A549 (cell line): ENCODE results near the gene MPZL2. TPM values are rescaled to one million over a fixed set of nuclear protein-coding genes. Genes with fewer than 3 reads are reported as not detected.

Experiments used
- ATAC-seq, 2 experiments: fragments of 200-7000 bp in 1 of 2; fragments of >200 bp in 1 of 2; cut with Nextera tagmentation in 1 of 2; cut with Tn5 transposase in 1 of 2; 3 replicates each; pipeline versions ENCODE4 v1.8.0 to v1.9.1; 2018 to 2020; ENCODE audit warnings: mild to moderate bottlenecking in 1 of 2, moderate library complexity in 1 of 2
- CTCF ChIA-PET: fragments of 300-600 bp; sonication (Branson Sonifier 250); formaldehyde crosslinking; extraction: SDS; loops from one replicate; lab custom pipeline; 2021; ENCODE audit warnings: antibody characterized with exemption, inconsistent platforms; lab: Yijun Ruan, JAX
- POLR2A ChIA-PET: fragments of 350-600 bp; formaldehyde crosslinking; extraction: SDS; loops from one replicate; lab custom pipeline; 2021; ENCODE audit warnings: antibody characterized with exemption, inconsistent platforms; lab: Yijun Ruan, JAX
- DNase-seq, 2 experiments: peaks; one replicate each; pipeline versions ENCODE4 v3.0.0 to v3.0.0-alpha.2; 2011 to 2016; ENCODE audit warnings: low read depth in 1 of 2, low spot score in 1 of 2
- FAIRE-seq: peaks from 2 replicates; lab custom pipeline; 2011; peaks lifted over from hg19 to GRCh38; lab: Jason Lieb, UNC
- H3K27ac ChIP-seq, 2 experiments: fragments of >200 bp; sonication (Bioruptor Twin); formaldehyde crosslinking; 3 replicates each; pipeline ENCODE4 v1.5.1; 2016 to 2017
- H3K4me1 ChIP-seq: fragments of >200 bp; sonication (Bioruptor Twin); formaldehyde crosslinking; 3 replicates; pipeline ENCODE4 v1.6.1; 2016
- H3K4me2 ChIP-seq: fragments of >200 bp; sonication (Bioruptor Twin); formaldehyde crosslinking; 3 replicates; pipeline ENCODE4 v1.6.1; 2016
- H3K4me3 ChIP-seq: fragments of >200 bp; sonication (Bioruptor Twin); formaldehyde crosslinking; 3 replicates; pipeline ENCODE4 v1.5.1; 2016
- H3K9me3 ChIP-seq: fragments of >200 bp; sonication (Bioruptor Twin); formaldehyde crosslinking; 3 replicates; pipeline ENCODE4 v1.6.1; 2016
- ATOH8 ChIP-seq: fragments of 250-450 bp; sonication (Bioruptor Pico); IDR thresholded peaks from 2 replicates; pipeline ENCODE4 v1.5.0; 2020; ENCODE audit warnings: low read depth, mild to moderate bottlenecking, moderate library complexity
- BCL3 ChIP-seq: fragments of >200 bp; sonication (Bioruptor Twin); formaldehyde crosslinking; IDR thresholded peaks from 3 replicates; pipeline ENCODE4 v1.6.1; 2016
- BHLHE40 ChIP-seq: IDR thresholded peaks from 2 replicates; pipeline ENCODE4 v1.6.1; 2012; ENCODE audit warnings: low read depth, low read length, inconsistent platforms
- CHD4 ChIP-seq: fragments of 200-600 bp; sonication (generic); IDR thresholded peaks from 2 replicates; pipeline ENCODE4 v1.6.1; 2016; ENCODE audit warnings: antibody characterized with exemption, mild to moderate bottlenecking, borderline replicate concordance
- ELK1 ChIP-seq: fragments of 150-350 bp; IDR thresholded peaks from 2 replicates; pipeline ENCODE4 v1.6.1; 2014; ENCODE audit warnings: low read depth, mild to moderate bottlenecking, low read length
- HES2 ChIP-seq: fragments of >200 bp; sonication (Bioruptor Twin); formaldehyde crosslinking; IDR thresholded peaks from 2 replicates; pipeline ENCODE4 v1.6.1; 2016
- HMGXB4 ChIP-seq: fragments of 250-450 bp; sonication (Bioruptor Pico); IDR thresholded peaks from 2 replicates; pipeline ENCODE4 v1.5.0; 2021; ENCODE audit warnings: mild to moderate bottlenecking, moderate library complexity, borderline replicate concordance
- JUN ChIP-seq, 2 experiments: fragments of >200 bp; sonication (Bioruptor Twin); formaldehyde crosslinking; IDR thresholded peaks; 2 replicates in 1 of 2; 3 replicates in 1 of 2; pipeline ENCODE4 v1.6.1; 2016 to 2017
- KDM1A ChIP-seq: fragments of 200-600 bp; sonication (generic); IDR thresholded peaks from 2 replicates; pipeline ENCODE4 v1.6.1; 2016; ENCODE audit warnings: low read depth, mild to moderate bottlenecking
- KDM5A ChIP-seq: fragments of 200-600 bp; sonication (generic); IDR thresholded peaks from 2 replicates; pipeline ENCODE4 v1.6.1; 2016; ENCODE audit warnings: antibody characterized with exemption, mild to moderate bottlenecking
- PHF8 ChIP-seq: fragments of 200-600 bp; sonication (generic); IDR thresholded peaks from 2 replicates; pipeline ENCODE4 v1.6.1; 2016; ENCODE audit warnings: low read depth, mild to moderate bottlenecking, antibody characterized with exemption, moderate library complexity, borderline replicate concordance
- POLR2AphosphoS2 ChIP-seq: conservative IDR thresholded peaks from 2 replicates; pipeline ENCODE4 v1.6.1; 2012; ENCODE audit warnings: low read length, improper control_type of control experiment, inconsistent platforms
- RAD21 ChIP-seq, 2 experiments: fragments of >200 bp in 1 of 2; sonication (Bioruptor Twin) in 1 of 2; formaldehyde crosslinking in 1 of 2; IDR thresholded peaks in 1 of 2; conservative IDR thresholded peaks in 1 of 2; 2 replicates in 1 of 2; 3 replicates in 1 of 2; pipeline ENCODE4 v1.6.1; 2012 to 2018; ENCODE audit warnings: inconsistent platforms in 1 of 2
- REST ChIP-seq: fragments of 200-600 bp; sonication (generic); IDR thresholded peaks from 2 replicates; pipeline ENCODE4 v1.6.1; 2016; ENCODE audit warnings: antibody characterized with exemption, mild to moderate bottlenecking, moderate library complexity
- RFX5 ChIP-seq: fragments of 450-650 bp; IDR thresholded peaks from 2 replicates; pipeline ENCODE4 v1.7.1; 2014; ENCODE audit warnings: antibody characterized with exemption, mild to moderate bottlenecking, moderate library complexity
- RNF2 ChIP-seq: fragments of 200-600 bp; sonication (generic); IDR thresholded peaks from 2 replicates; pipeline ENCODE4 v1.6.1; 2016; ENCODE audit warnings: low read depth, mild to moderate bottlenecking, antibody characterized with exemption, moderate library complexity, borderline replicate concordance
- SMC3 ChIP-seq: fragments of >200 bp; sonication (Bioruptor Twin); formaldehyde crosslinking; IDR thresholded peaks from 3 replicates; pipeline ENCODE4 v1.6.1; 2018; ENCODE audit warnings: inconsistent platforms
- TFCP2L1 ChIP-seq: fragments of 250-450 bp; sonication (Bioruptor Pico); IDR thresholded peaks from 2 replicates; pipeline ENCODE4 v1.5.0; 2021; ENCODE audit warnings: mild to moderate bottlenecking
- USF2 ChIP-seq: fragments of 450-650 bp; IDR thresholded peaks from 2 replicates; pipeline ENCODE4 v1.6.1; 2014; ENCODE audit warnings: antibody characterized with exemption
- WGBS: methylation state at CpG from one replicate; pipeline ENCODE4 v1.1.6; 2017; ENCODE audit errors: missing lambda C conversion rate; 5-methylcytosine and 5-hydroxymethylcytosine counted together
- polyA plus RNA-seq, 4 experiments: library from polyadenylated mRNA; depleted of rRNA in 3 of 4; stranded (reverse); fragments of >200 nt; fragmentation: RNase III in 1 of 4; extraction: RNeasy Plus Mini Kit Qiagen cat#74134 plus additional on column Dnase treatment in 1 of 4; gene quantifications; 2 replicates in 3 of 4; 3 replicates in 1 of 4; pipeline ENCODE4 v1.2.3, GENCODE V29; 2011 to 2017

Gene MPZL2
- polyA plus RNA-seq, 2 of the 4 experiments (the other 2 are of a cell fraction): 0.14 TPM; not detected in 1

GRCh38 chr11:118243993-118244762 lies 19.9 kb downstream of the MPZL2 start (continued):
- no peak for TF ChIP-seq HES2
- no peak for TF ChIP-seq BCL3
- TF ChIP-seq RAD21 (conservative IDR thresholded peaks at IDR 0.05 in 1 of 2, IDR thresholded peaks at IDR 0.05 in 1 of 2): no peak
- no peak for TF ChIP-seq KDM1A
- TF ChIP-seq HMGXB4: no peak
- no peak for TF ChIP-seq USF2
- no peak for TF ChIP-seq BHLHE40
- TF ChIP-seq ELK1: no peak
- no peak for TF ChIP-seq RFX5

- no peaks in the 10 kb centered on the region for H3K4me1 ChIP-seq
- POLR2A ChIA-PET: no interaction called here
- no peaks in the 10 kb centered on the region for H3K9me3 ChIP-seq
- FAIRE-seq (no peak), DNase-seq (no peak), ATAC-seq (no peak)
- CTCF ChIA-PET: interaction anchor here (0.6 to 1.7 kb wide), 3 partner anchors 9 to 310 kb away, joined by 3 to 4 read pairs (median 4); partner anchors contain the start of gene MPZL3
- no peak overlapping the region for H3K27ac ChIP-seq
- H3K4me3 ChIP-seq: no peak overlapping the region
- H3K4me2 ChIP-seq: no peak overlapping the region
- TF ChIP-seq ATOH8 (CRISPR knock-in tag) (no peak), POLR2AphosphoS2 (no peak), BCL3 (no peak), REST (no peak), JUN (IDR thresholded peaks at IDR 0.05) (no peak), TFCP2L1 (no peak), CHD4 (no peak), KDM5A (no peak), SMC3 (no peak), RNF2 (no peak), PHF8 (no peak), HMGXB4 (no peak)
- 30% methylated on average over 7 of the region's 8 CpGs for WGBS
Measured at GRCh38 chr11:118243161-118243560, 20.9 kb downstream of the MPZL2 start.
